Activated CD4-positive, CD25-positive, alpha-beta regulatory T cell treated with anti-CD3 and anti-CD28 coated beads, Interleukin-2, amount 50 U/mL, for 16 hours (primary cell): Measurements from ENCODE around the gene RORB.

Experiments
- DNase-seq: peaks from one replicate; pipeline ENCODE4 v3.0.0-alpha.2; 2020; ENCODE audit warnings: low read depth, low spot score

RORB gene

GRCh38 chr9:74496819-74497747 is at the start of gene RORB:
TSS of gene RORB (plus strand) at chr9:74497335. CDS start at chr9:74497977, 642 bp downstream.
- DNase-seq = no peak

- no peak for DNase-seq
Observed at GRCh38 chr9:74447451-74448193, 49.5 kb upstream of the RORB start.

DNA sequence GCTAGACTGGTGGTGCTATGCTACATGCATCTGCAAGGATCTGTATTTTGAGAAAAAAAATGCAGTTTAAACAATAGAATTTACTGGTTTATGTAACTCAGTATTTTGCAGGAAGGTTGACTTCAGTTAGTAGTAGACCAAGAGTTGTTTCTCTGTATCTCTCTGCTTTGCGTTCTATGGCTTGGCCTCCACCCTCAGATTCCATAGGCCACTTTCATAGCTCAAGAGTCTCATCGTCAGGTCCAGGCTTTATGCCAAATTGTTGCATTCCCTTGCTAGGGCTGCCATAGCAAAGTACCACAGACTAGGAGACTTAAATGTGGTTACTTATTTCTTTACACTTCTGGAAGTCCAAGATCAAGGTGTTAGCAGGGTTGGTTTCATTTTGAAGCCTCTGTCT is 48.1 kb upstream of the RORB start:
- no peak for DNase-seq

- DNase-seq = no peak
Observed at GRCh38 chr9:74458832-74459231, 38.3 kb upstream of the RORB start.

GRCh38 chr9:74463825-74464224 is 33.3 kb upstream of the RORB start:
- no peak for DNase-seq

DNA sequence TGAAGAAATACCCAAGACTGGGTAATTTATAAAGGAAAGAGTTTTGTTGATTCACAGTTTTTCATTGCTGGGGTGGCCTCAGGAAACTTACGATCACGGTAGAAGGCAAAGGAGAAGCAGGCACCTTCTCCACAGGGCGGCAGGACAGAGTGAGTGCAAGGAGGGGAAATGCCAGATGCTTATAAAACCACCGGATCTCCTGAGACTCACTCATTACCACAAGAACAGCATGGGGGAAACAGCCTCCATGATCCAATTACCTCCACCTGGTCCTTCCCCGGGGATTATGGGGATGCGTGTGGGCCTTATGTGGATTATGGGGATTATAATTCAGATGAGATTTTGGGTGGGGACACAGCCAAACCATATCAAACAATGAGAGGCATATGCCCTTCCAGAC is 18.5 kb upstream of the RORB start:
- DNase-seq = no peak

DNA sequence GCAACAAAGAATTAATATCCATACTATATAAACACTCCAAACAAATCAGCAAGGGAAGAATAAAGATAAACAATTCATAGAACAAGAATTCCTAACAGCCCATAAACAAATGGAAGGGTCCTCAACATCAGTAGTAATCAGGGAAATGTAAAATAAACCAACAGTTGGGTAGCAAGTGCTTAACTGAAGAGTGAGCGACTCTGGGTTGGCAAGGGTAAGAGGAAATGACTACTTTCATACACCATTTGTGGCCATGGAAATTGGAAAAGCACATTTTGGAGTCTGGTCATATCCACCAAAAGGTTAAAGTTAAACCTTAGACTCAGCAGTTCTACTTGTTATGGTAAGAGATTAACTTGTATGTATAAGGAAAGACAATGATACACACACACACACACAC is 17.4 kb upstream of the RORB start:
- DNase-seq = no peak

- no peak for DNase-seq
Observed at GRCh38 chr9:74487395-74487794, 9.7 kb upstream of the RORB start.

DNA sequence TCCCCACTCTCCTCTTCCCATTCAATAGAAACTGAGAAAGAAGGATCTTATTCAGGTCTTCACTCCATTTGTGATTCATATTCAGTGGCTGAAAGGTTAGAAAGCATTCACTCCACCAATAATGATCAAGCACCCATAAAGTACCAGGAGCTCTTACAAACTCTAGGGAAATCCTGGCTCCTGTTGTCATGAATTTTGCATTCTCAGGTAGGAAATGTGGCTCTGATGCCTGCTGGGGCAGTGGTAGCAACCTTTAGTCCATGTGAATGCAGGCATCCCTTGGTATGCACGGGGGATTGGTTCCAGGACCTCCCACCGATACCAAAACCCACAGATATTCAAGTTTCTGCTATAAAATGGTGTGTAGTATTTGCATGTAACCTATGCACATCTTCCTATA is 3.6 kb upstream of the RORB start:
- no peak for DNase-seq

- DNase-seq = no peak
Observed at GRCh38 chr9:74494490-74494889, 2.6 kb upstream of the RORB start.

- no peak for DNase-seq
Observed at GRCh38 chr9:74496406-74496805, 729 bp upstream of the RORB start.

GRCh38 chr9:74497748-74498620 is 849 bp downstream of the RORB start:
- no peak for DNase-seq

GRCh38 chr9:74498621-74499095 is 1.5 kb downstream of the RORB start:
- DNase-seq = no peak

GRCh38 chr9:74499111-74499601 is 2.0 kb downstream of the RORB start:
- no peak for DNase-seq

DNA sequence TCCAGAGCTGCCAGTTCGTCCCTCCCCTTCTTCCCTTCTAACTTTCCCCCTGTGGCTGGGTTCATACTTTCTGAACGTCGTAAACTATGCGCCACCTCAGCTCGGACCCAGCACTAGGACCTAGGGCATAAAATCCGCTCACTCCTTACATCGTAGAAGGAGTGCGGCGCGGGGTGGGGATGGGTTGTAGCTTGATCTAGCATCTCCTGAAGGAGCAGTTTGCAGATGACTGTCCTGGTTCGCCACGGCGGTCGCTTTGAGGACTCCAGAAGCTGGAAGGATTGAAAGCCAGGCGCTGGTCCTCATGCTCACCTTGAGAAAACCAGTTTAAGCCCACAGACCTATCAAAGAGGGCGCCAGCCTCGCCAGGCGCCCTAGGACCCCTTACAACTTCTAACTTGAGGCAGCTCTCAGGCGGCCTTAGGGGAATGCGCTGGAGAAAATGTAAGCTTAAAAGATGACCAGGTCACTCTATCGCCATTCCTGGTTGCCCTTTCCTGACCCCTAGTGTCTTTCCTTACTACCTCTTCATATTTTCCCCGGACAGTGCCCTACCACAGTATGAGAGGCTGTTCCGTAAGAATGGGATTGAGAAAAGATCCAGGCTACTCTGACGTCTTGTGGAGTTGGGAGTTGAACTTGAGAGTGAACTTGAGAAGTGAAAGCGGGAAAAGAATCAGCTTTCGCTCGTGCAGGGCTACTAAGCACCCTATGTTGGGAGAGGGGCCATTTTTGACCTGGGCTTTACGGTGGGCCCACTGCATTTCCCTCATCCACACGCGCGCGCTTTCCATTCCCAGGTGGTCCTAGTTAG is 2.8 kb downstream of the RORB start:
- DNase-seq = no peak

GRCh38 chr9:74500584-74500924 is 3.4 kb downstream of the RORB start:
- DNase-seq = no peak

- DNase-seq = no peak
Observed at GRCh38 chr9:74501570-74501969, 4.4 kb downstream of the RORB start.

DNA sequence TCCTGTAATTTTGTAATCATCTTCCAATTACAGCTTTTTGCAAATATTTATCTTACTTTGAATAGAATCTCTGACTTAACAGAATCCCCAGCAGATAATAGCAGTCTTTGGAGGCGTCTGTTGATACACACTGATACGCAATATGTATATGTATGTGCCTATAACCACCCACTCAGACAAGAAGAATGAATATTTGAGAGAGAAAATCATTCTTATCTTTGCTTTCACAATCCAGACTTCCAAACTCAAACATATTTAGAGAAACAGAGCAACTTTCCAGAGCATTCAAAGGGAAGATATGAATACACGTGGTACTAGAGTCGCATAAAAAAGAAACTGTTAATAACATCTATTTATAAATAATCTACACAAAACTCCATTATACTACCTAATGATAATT is 6.1 kb downstream of the RORB start:
- no peak for DNase-seq

- DNase-seq = no peak
Observed at GRCh38 chr9:74503666-74504065, 6.5 kb downstream of the RORB start.

GRCh38 chr9:74511333-74511732 is 14.2 kb downstream of the RORB start:
- no peak for DNase-seq

DNA sequence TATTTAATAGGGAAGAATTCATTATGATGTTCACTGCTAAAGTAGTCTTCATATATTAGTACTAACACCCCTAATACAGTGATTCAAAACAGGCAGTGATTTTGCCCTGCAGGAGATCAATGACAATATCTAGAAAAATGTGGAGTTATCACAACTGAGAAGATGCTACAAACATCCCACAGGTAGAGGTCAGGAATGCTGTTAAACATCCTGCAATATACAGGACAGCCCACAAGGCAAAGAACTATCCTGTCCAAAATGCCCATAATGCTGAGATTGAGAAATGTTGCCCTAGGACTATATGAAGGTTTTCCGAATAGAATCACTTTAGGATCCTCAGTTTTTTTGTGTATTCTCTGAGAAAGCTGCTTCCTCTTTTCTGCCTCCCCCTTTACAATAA is 15.3 kb downstream of the RORB start:
- no peak for DNase-seq
